ENCODE measurements around the gene VIPR2.

VIPR2 gene

GRCh38 chr7:159036916-159037605, 107.6 kb downstream of the VIPR2 start:
- no peak for DNase-seq

GRCh38 chr7:159035571-159036073, 109.0 kb downstream of the VIPR2 start:
- no peak for DNase-seq

GRCh38 chr7:159034988-159035387, 109.7 kb downstream of the VIPR2 start:
- DNase-seq, result no peak

GRCh38 chr7:159034394-159034793, 110.3 kb downstream of the VIPR2 start:
- DNase-seq, result no peak

- no peak for DNase-seq
These were observed 110.7 kb downstream of the VIPR2 start for GRCh38 chr7:159033956-159034355.

- no peak for DNase-seq
These were observed 111.2 kb downstream of the VIPR2 start for GRCh38 chr7:159033473-159033825.

- DNase-seq, result no peak
These were observed 111.8 kb downstream of the VIPR2 start for GRCh38 chr7:159032753-159033472.

- DNase-seq, result no peak
These were observed 112.3 kb downstream of the VIPR2 start for GRCh38 chr7:159032322-159032721.

- no peak for DNase-seq
These were observed 112.9 kb downstream of the VIPR2 start for GRCh38 chr7:159031750-159032149.

GRCh38 chr7:159031135-159031701, 113.4 kb downstream of the VIPR2 start:
- DNase-seq, result no peak

GRCh38 chr7:159030490-159031134, 114.1 kb downstream of the VIPR2 start:
- DNase-seq, result no peak

GRCh38 chr7:159028508-159029401, 115.9 kb downstream of the VIPR2 start:
- no peak for DNase-seq

- no peak for DNase-seq
These were observed 116.7 kb downstream of the VIPR2 start for GRCh38 chr7:159027789-159028507.

GRCh38 chr7:159027056-159027788, 117.4 kb downstream of the VIPR2 start:
- no peak for DNase-seq

GRCh38 chr7:159026271-159027055, 118.2 kb downstream of the VIPR2 start:
- DNase-seq, result no peak

- DNase-seq, result peak; percentile 31
These were observed 119.4 kb downstream of the VIPR2 start for GRCh38 chr7:159025161-159025779.

- no peak for DNase-seq
These were observed 120.3 kb downstream of the VIPR2 start for GRCh38 chr7:159024280-159024951.

GRCh38 chr7:159023746-159024145, 120.9 kb downstream of the VIPR2 start:
- DNase-seq, result no peak

GRCh38 chr7:159023206-159023605, 121.5 kb downstream of the VIPR2 start:
- DNase-seq, result no peak
